IMR-90 (cell line): ENCODE results near the gene SPRED2. TPM values are rescaled to one million over a fixed set of nuclear protein-coding genes. Genes with fewer than 3 reads are reported as not detected.

Source experiments
- ATAC-seq: fragments of 200-7000 bp; cut with Tn5 transposase; 2 replicates; pipeline ENCODE4 v1.9.1; 2020; ENCODE audit warnings: low read depth, mild to moderate bottlenecking, moderate library complexity
- BruUV-seq: library from RNA; stranded (reverse); fragments of 400-500 nt; replicated peaks from 2 replicates; lab custom pipeline; 2021; lab: Mats Ljungman, UMichigan
- CTCF ChIA-PET: fragments of 300-600 bp; formaldehyde crosslinking; extraction: SDS; loops from one replicate; lab custom pipeline; 2021; ENCODE audit warnings: antibody characterized with exemption; lab: Yijun Ruan, JAX
- POLR2A ChIA-PET: fragments of 300-600 bp; sonication (Branson Sonifier 250); formaldehyde crosslinking; loops from one replicate; lab custom pipeline; 2022; ENCODE audit warnings: antibody characterized with exemption; ENCODE audit not compliant: unreplicated experiment; lab: Charles Lee
- DNase-seq: peaks from one replicate; pipeline ENCODE4 v3.0.0; 2013
- H2AFZ ChIP-seq: replicated peaks from 2 replicates; pipeline ENCODE3; 2013; ENCODE audit warnings: low read length, mild to moderate bottlenecking; ENCODE audit not compliant: poor library complexity
- H2AK5ac ChIP-seq: 2 replicates; pipeline ENCODE4 v1.6.1; 2013; ENCODE audit warnings: low read depth, low read length, inconsistent platforms
- H2AK9ac ChIP-seq: replicated peaks from 2 replicates; pipeline ENCODE3; 2013; ENCODE audit warnings: mild to moderate bottlenecking, low read depth, low read length, moderate library complexity; ENCODE audit not compliant: poor library complexity
- H2BK120ac ChIP-seq: 2 replicates; pipeline ENCODE4 v1.6.1; 2013; ENCODE audit warnings: low read depth, low read length, inconsistent platforms
- H2BK15ac ChIP-seq: 3 replicates; pipeline ENCODE4 v1.6.1; 2013; ENCODE audit warnings: low read depth, low read length, inconsistent platforms
- H2BK20ac ChIP-seq: 2 replicates; pipeline ENCODE4 v1.6.1; 2013; ENCODE audit warnings: low read depth, mild to moderate bottlenecking, inconsistent platforms, low read length, moderate library complexity
- H2BK5ac ChIP-seq: 2 replicates; pipeline ENCODE4 v1.6.1; 2013; ENCODE audit warnings: mild to moderate bottlenecking, low read depth, low read length, inconsistent platforms; ENCODE audit not compliant: poor library complexity, severe bottlenecking
- H3K14ac ChIP-seq: replicated peaks from 2 replicates; pipeline ENCODE4 v1.6.1; 2013; ENCODE audit warnings: low read depth, low read length, inconsistent platforms
- H3K18ac ChIP-seq: 2 replicates; pipeline ENCODE4 v1.6.1; 2013; ENCODE audit warnings: low read depth, low read length, control low read depth
- H3K23ac ChIP-seq: 2 replicates; pipeline ENCODE4 v1.6.1; 2013; ENCODE audit warnings: low read depth, low read length, inconsistent platforms
- H3K27ac ChIP-seq: 2 replicates; pipeline ENCODE4 v1.5.1; 2013; ENCODE audit warnings: mild to moderate bottlenecking, control low read depth, low read length; ENCODE audit not compliant: insufficient read depth
- H3K27me3 ChIP-seq: 2 replicates; pipeline ENCODE4 v1.6.1; 2013; ENCODE audit warnings: low read length; ENCODE audit not compliant: control insufficient read depth, insufficient read depth
- H3K36me3 ChIP-seq: 2 replicates; pipeline ENCODE4 v1.6.1; 2013; ENCODE audit warnings: low read length, mixed read lengths; ENCODE audit not compliant: control insufficient read depth, insufficient read depth
- H3K4ac ChIP-seq: 2 replicates; pipeline ENCODE4 v1.6.1; 2013; ENCODE audit warnings: low read depth, low read length, inconsistent platforms
- H3K4me1 ChIP-seq: 2 replicates; pipeline ENCODE4 v1.6.1; 2013; ENCODE audit warnings: low read length, mixed read lengths; ENCODE audit not compliant: control insufficient read depth, insufficient read depth
- H3K4me2 ChIP-seq: 2 replicates; pipeline ENCODE4 v1.6.1; 2013; ENCODE audit warnings: low read depth, mild to moderate bottlenecking, control low read depth, low read length, moderate library complexity
- H3K4me3 ChIP-seq: 2 replicates; pipeline ENCODE4 v1.5.1; 2013; ENCODE audit warnings: low read depth, mild to moderate bottlenecking, control low read depth, low read length, moderate library complexity; ENCODE audit not compliant: insufficient read depth
- H3K56ac ChIP-seq: 2 replicates; pipeline ENCODE4 v1.6.1; 2013; ENCODE audit warnings: low read length, inconsistent platforms; ENCODE audit not compliant: insufficient read depth; ENCODE audit errors: extremely low read depth
- H3K79me1 ChIP-seq, 2 experiments: 2 replicates each; pipeline ENCODE4 v1.6.1; 2013; ENCODE audit warnings: low read length in 2 of 2, inconsistent platforms in 1 of 2, low read depth in 1 of 2
- H3K9ac ChIP-seq: 2 replicates; pipeline ENCODE4 v1.6.1; 2013; ENCODE audit warnings: low read depth, low read length, control low read depth
- H3K9me1 ChIP-seq: 2 replicates; pipeline ENCODE4 v1.6.1; 2013; ENCODE audit warnings: low read length, inconsistent platforms; ENCODE audit not compliant: insufficient read depth
- H3K9me3 ChIP-seq: 2 replicates; pipeline ENCODE4 v1.6.1; 2013; ENCODE audit warnings: low read length; ENCODE audit not compliant: control insufficient read depth, insufficient read depth
- H4K20me1 ChIP-seq: 2 replicates; pipeline ENCODE4 v1.6.1; 2013; ENCODE audit warnings: low read length, inconsistent platforms; ENCODE audit not compliant: insufficient read depth
- H4K5ac ChIP-seq: 2 replicates; pipeline ENCODE4 v1.6.1; 2013; ENCODE audit warnings: mild to moderate bottlenecking, low read depth, low read length, control low read depth
- H4K8ac ChIP-seq, 2 experiments: 2 replicates each; pipeline ENCODE4 v1.6.1; 2013; ENCODE audit warnings: low read depth in 2 of 2, low read length in 2 of 2, control low read depth in 1 of 2, inconsistent platforms in 1 of 2
- H4K91ac ChIP-seq: 2 replicates; pipeline ENCODE4 v1.6.1; 2013; ENCODE audit warnings: low read depth, low read length, inconsistent platforms; ENCODE audit not compliant: insufficient read depth
- CEBPB ChIP-seq: IDR thresholded peaks from 2 replicates; pipeline ENCODE4 v1.6.1; 2012; ENCODE audit warnings: low read depth, low read length, improper control_type of control experiment
- CHD1 ChIP-seq: IDR thresholded peaks from 2 replicates; pipeline ENCODE4 v1.6.1; 2012; ENCODE audit warnings: low read depth, low read length, improper control_type of control experiment
- FOS ChIP-seq: fragments of 150-350 bp; IDR thresholded peaks from 2 replicates; pipeline ENCODE4 v1.6.1; 2016; ENCODE audit warnings: low read depth, low read length
- MAFK ChIP-seq: IDR thresholded peaks from 2 replicates; pipeline ENCODE4 v1.6.1; 2012; ENCODE audit warnings: low read depth, low read length, improper control_type of control experiment
- MAZ ChIP-seq: IDR thresholded peaks from 2 replicates; pipeline ENCODE4 v1.6.1; 2012; ENCODE audit warnings: low read depth, mild to moderate bottlenecking, low read length, improper control_type of control experiment, moderate library complexity, borderline replicate concordance
- MXI1 ChIP-seq: IDR thresholded peaks from 2 replicates; pipeline ENCODE4 v1.6.1; 2012; ENCODE audit warnings: low read depth, mild to moderate bottlenecking, low read length, moderate library complexity, borderline replicate concordance
- NFE2L2 ChIP-seq: fragments of 150-350 bp; IDR thresholded peaks from 2 replicates; pipeline ENCODE4 v1.6.1; 2016; ENCODE audit warnings: low read depth, mild to moderate bottlenecking, low read length
- POLR2A ChIP-seq: IDR thresholded peaks from 2 replicates; pipeline ENCODE4 v1.6.1; 2012; ENCODE audit warnings: mild to moderate bottlenecking, low read depth, low read length
- RAD21 ChIP-seq: IDR thresholded peaks from 2 replicates; pipeline ENCODE4 v1.6.1; 2012; ENCODE audit warnings: low read length, improper control_type of control experiment
- RFX5 ChIP-seq: IDR thresholded peaks from 2 replicates; pipeline ENCODE4 v1.8.0; 2012; ENCODE audit warnings: low read depth, mild to moderate bottlenecking, low read length, moderate library complexity
- SMC3 ChIP-seq: fragments of 150-350 bp; IDR thresholded peaks from 2 replicates; pipeline ENCODE4 v1.6.1; 2016; ENCODE audit warnings: low read depth, mild to moderate bottlenecking, antibody characterized with exemption, low read length, moderate library complexity
- WGBS, 2 experiments: methylation state at CpG; one replicate each; pipeline versions ENCODE4 v1.1.5 to v1.1.7; 2013; ENCODE audit warnings: missing lambda C conversion rate in 2 of 2; ENCODE audit not compliant: insufficient read length in 1 of 2; ENCODE audit errors: extremely low coverage in 2 of 2; 5-methylcytosine and 5-hydroxymethylcytosine counted together
- dilution Hi-C: fragments of 300-500 bp; cut with HindIII; formaldehyde crosslinking; loops from one replicate; pipeline ENCODE4 v1.14.3; 2018; ENCODE audit warnings: low sequenced_read_pairs; ENCODE audit not compliant: unreplicated experiment
- in situ Hi-C: fragments of 300-500 bp; cut with MboI; formaldehyde crosslinking; loops from 3 replicates; pipeline ENCODE4 v1.14.3; 2019; ENCODE audit warnings: low sequenced_read_pairs, inconsistent platforms, mixed read lengths
- intact Hi-C: fragments of 100-400 bp; cut with micrococcal nuclease; formaldehyde crosslinking; loops from 2 replicates; pipeline ENCODE4 v1.10.0; 2022
- polyA plus RNA-seq, 3 experiments: library from polyadenylated mRNA; depleted of rRNA; stranded (reverse); fragments of >200 nt; gene quantifications; 2 replicates each; pipeline ENCODE4 v1.2.3, GENCODE V29; 2012; ENCODE audit warnings: low replicate concordance in 1 of 3
- total RNA-seq: library from RNA; depleted of rRNA; stranded (reverse); fragments of >200 nt; gene quantifications from 2 replicates; pipeline ENCODE4 v1.2.3, GENCODE V29; 2012
- TF ChIP-seq, protein P1 (sequence below): fragments of 150-350 bp; IDR thresholded peaks from 2 replicates; pipeline ENCODE4 v1.6.1; 2016; ENCODE audit warnings: low read depth, mild to moderate bottlenecking, low read length, moderate library complexity, borderline replicate concordance
- TF ChIP-seq, protein P2 (sequence below): fragments of 150-350 bp; IDR thresholded peaks from 2 replicates; pipeline ENCODE4 v1.6.1; 2017; ENCODE audit warnings: mild to moderate bottlenecking, antibody characterized with exemption, low read length, low read depth

SPRED2 gene
- total and polyA plus RNA-seq, 2 of the 4 experiments (the other 2 are of a cell fraction): 4.8 to 18.7 TPM

- no peaks in the 10 kb centered on the region for H3K36me3 ChIP-seq
- no peak overlapping the region for H3K9ac ChIP-seq
- no peaks in the 10 kb centered on the region for H3K9me3 ChIP-seq
- no peak overlapping the region for H2AK5ac ChIP-seq
- H2BK20ac ChIP-seq: no peak overlapping the region
- no peak overlapping the region for H3K4me3 ChIP-seq
- TF ChIP-seq NFE2L2: no peak
- TF ChIP-seq MAZ: no peak
- TF ChIP-seq FOS: no peak
- no peak for TF ChIP-seq CHD1
- no peak for TF ChIP-seq SMC3
- TF ChIP-seq MAFK: no peak
- TF ChIP-seq CEBPB: no peak
- TF ChIP-seq, protein P1, sequence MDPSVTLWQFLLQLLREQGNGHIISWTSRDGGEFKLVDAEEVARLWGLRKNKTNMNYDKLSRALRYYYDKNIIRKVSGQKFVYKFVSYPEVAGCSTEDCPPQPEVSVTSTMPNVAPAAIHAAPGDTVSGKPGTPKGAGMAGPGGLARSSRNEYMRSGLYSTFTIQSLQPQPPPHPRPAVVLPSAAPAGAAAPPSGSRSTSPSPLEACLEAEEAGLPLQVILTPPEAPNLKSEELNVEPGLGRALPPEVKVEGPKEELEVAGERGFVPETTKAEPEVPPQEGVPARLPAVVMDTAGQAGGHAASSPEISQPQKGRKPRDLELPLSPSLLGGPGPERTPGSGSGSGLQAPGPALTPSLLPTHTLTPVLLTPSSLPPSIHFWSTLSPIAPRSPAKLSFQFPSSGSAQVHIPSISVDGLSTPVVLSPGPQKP: no peak
- no peak for TF ChIP-seq RAD21
- TF ChIP-seq RFX5: no peak
- TF ChIP-seq MXI1: no peak
- no peak for TF ChIP-seq POLR2A
- TF ChIP-seq, protein P2, sequence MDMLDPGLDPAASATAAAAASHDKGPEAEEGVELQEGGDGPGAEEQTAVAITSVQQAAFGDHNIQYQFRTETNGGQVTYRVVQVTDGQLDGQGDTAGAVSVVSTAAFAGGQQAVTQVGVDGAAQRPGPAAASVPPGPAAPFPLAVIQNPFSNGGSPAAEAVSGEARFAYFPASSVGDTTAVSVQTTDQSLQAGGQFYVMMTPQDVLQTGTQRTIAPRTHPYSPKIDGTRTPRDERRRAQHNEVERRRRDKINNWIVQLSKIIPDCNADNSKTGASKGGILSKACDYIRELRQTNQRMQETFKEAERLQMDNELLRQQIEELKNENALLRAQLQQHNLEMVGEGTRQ: no peak
- H3K79me1 ChIP-seq: peaks cover 57 to 79% of the 10 kb centered on the region in 2 experiments
- no peak overlapping the region for H2AFZ ChIP-seq
- no peak overlapping the region for H3K56ac ChIP-seq
- H3K4me2 ChIP-seq: no peak overlapping the region
- H4K5ac ChIP-seq: no peak overlapping the region
- H2AK9ac ChIP-seq: no peak overlapping the region
- no peak for DNase-seq
- H2BK120ac ChIP-seq: no peak overlapping the region
- no peak overlapping the region for H3K23ac ChIP-seq
- no peak overlapping the region for H3K27ac ChIP-seq
- BruUV-seq: no TSS peak
- ChIA-PET CTCF (no interaction called here), POLR2A (no interaction called here)
- H3K9me1 ChIP-seq: peaks cover 24% of the 10 kb centered on the region
- intact Hi-C loops (no loop called here), dilution Hi-C loops (no loop called here), in situ Hi-C loops (no loop called here)
- H3K18ac ChIP-seq: no peak overlapping the region
- no peak overlapping the region for H3K14ac ChIP-seq
- H3K4ac ChIP-seq: no peak overlapping the region
- H3K27me3 ChIP-seq: no peaks in the 10 kb centered on the region
- ATAC-seq: no peak
- H2BK15ac ChIP-seq: no peak overlapping the region
- no peak overlapping the region for H4K91ac ChIP-seq
- peaks cover 69% of the 10 kb centered on the region for H4K20me1 ChIP-seq
- H4K8ac ChIP-seq: no peak overlapping the region
- peaks cover 16% of the 10 kb centered on the region for H3K4me1 ChIP-seq
- WGBS, 2 experiments: 95% methylated on average over 4 of the region's 16 CpGs; no CpG with 5 or more reads in 1 of the 2 experiments
- H2BK5ac ChIP-seq: no peak overlapping the region
Observed at GRCh38 chr2:65388051-65388531, 44.3 kb downstream of the SPRED2 start.
